CD14-positive monocyte (primary cell): ENCODE measurements around the gene GGT5. TPM values are rescaled to one million over a fixed set of nuclear protein-coding genes. Genes with fewer than 3 reads are reported as not detected.

Experiments
- DNase-seq, 3 donors: peaks; one replicate each; pipeline ENCODE4 v3.0.0-alpha.2; 2011 to 2022
- H2AFZ ChIP-seq: 2 replicates; pipeline ENCODE4 v1.6.0; 2012; ENCODE audit warnings: mild to moderate bottlenecking, low read depth, low read length, inconsistent platforms; ENCODE audit not compliant: insufficient read depth, poor library complexity, severe bottlenecking
- H3K27ac ChIP-seq, 2 donors: 1 replicate in 1 of 2; 2 replicates in 1 of 2; pipeline ENCODE4 v1.5.1; 2012 to 2013; ENCODE audit warnings: low read length in 2 of 2, control low read depth in 1 of 2, inconsistent platforms in 1 of 2, low read depth in 1 of 2, mild to moderate bottlenecking in 1 of 2
- H3K27me3 ChIP-seq, 2 donors: one replicate each; pipeline versions ENCODE4 v1.6.0 to v1.6.1; 2011 to 2013; ENCODE audit warnings: low read length in 2 of 2; ENCODE audit not compliant: control insufficient read depth in 2 of 2, insufficient read depth in 2 of 2
- H3K36me3 ChIP-seq, 2 donors: replicated peaks in 1 of 2; 1 replicate in 1 of 2; 2 replicates in 1 of 2; pipeline versions ENCODE4 v1.5.1 to v1.6.1; 2012 to 2013; ENCODE audit warnings: low read length in 2 of 2, control low read depth in 1 of 2, inconsistent platforms in 1 of 2, mild to moderate bottlenecking in 1 of 2; ENCODE audit not compliant: insufficient read depth in 2 of 2, control insufficient read depth in 1 of 2
- H3K4me1 ChIP-seq, 2 donors: 1 replicate in 1 of 2; 2 replicates in 1 of 2; pipeline versions ENCODE4 v1.5.1 to v1.6.1; 2012 to 2013; ENCODE audit warnings: low read length in 2 of 2, control low read depth in 1 of 2, inconsistent platforms in 1 of 2, mild to moderate bottlenecking in 1 of 2, moderate library complexity in 1 of 2; ENCODE audit not compliant: insufficient read depth in 2 of 2, control insufficient read depth in 1 of 2
- H3K4me2 ChIP-seq: replicated peaks from 2 replicates; pipeline ENCODE3; 2012; ENCODE audit warnings: low read length, moderate library complexity, mild to moderate bottlenecking; ENCODE audit not compliant: poor library complexity, severe bottlenecking; ENCODE audit errors: extremely low read depth
- H3K4me3 ChIP-seq, 3 experiments: fragments of 200-600 bp in 1 of 3; sonication (generic) in 1 of 3; replicated peaks in 1 of 3; 1 replicate in 2 of 3; 2 replicates in 1 of 3; pipeline ENCODE4 v1.5.1; 2011 to 2013; ENCODE audit warnings: low read length in 3 of 3, mild to moderate bottlenecking in 3 of 3, control low read depth in 2 of 3, low read depth in 2 of 3, inconsistent platforms in 1 of 3, moderate library complexity in 1 of 3
- H3K79me2 ChIP-seq: 2 replicates; pipeline ENCODE4 v1.6.0; 2012; ENCODE audit warnings: mild to moderate bottlenecking, control low read depth, inconsistent platforms, low read length, moderate library complexity; ENCODE audit not compliant: insufficient read depth
- H3K9ac ChIP-seq: 2 replicates; pipeline ENCODE4 v1.6.0; 2017; ENCODE audit warnings: low read length, mild to moderate bottlenecking; ENCODE audit not compliant: insufficient read depth, poor library complexity, severe bottlenecking
- H3K9me3 ChIP-seq, 2 donors: replicated peaks in 1 of 2; 1 replicate in 1 of 2; 2 replicates in 1 of 2; pipeline versions ENCODE4 v1.5.1 to v1.6.1; 2012 to 2013; ENCODE audit warnings: low read length in 2 of 2, control low read depth in 1 of 2; ENCODE audit not compliant: control insufficient read depth in 1 of 2, insufficient read depth in 1 of 2
- H4K20me1 ChIP-seq: 2 replicates; pipeline ENCODE4 v1.6.0; 2012; ENCODE audit warnings: mild to moderate bottlenecking, low read length, control low read depth, moderate library complexity; ENCODE audit not compliant: insufficient read depth
- H3K27ac Mint-ChIP-seq, 7 donors: one replicate each; pipeline ENCODE4 v1.8.0; 2020; ENCODE audit warnings: mild to moderate bottlenecking in 7 of 7, mixed read lengths in 7 of 7, moderate library complexity in 6 of 7, inconsistent platforms in 2 of 7
- H3K27me3 Mint-ChIP-seq, 3 donors: one replicate each; pipeline ENCODE4 v1.8.0; 2021 to 2022; ENCODE audit warnings: low read depth in 3 of 3, mild to moderate bottlenecking in 3 of 3, mixed read lengths in 3 of 3, moderate library complexity in 3 of 3, inconsistent platforms in 1 of 3
- H3K36me3 Mint-ChIP-seq, 2 donors: one replicate each; pipeline ENCODE4 v1.8.0; 2020; ENCODE audit warnings: mixed read lengths in 2 of 2, inconsistent platforms in 1 of 2, mild to moderate bottlenecking in 1 of 2
- H3K4me1 Mint-ChIP-seq: one replicate; pipeline ENCODE4 v1.8.0; 2020; ENCODE audit warnings: mild to moderate bottlenecking, mixed read lengths
- H3K4me3 Mint-ChIP-seq, 2 donors: one replicate each; pipeline ENCODE4 v1.8.0; 2020; ENCODE audit warnings: mild to moderate bottlenecking in 2 of 2, mixed read lengths in 2 of 2, moderate library complexity in 1 of 2
- H3K9me3 Mint-ChIP-seq, 7 donors: one replicate each; pipeline ENCODE4 v1.8.0; 2020 to 2022; ENCODE audit warnings: mixed read lengths in 7 of 7, mild to moderate bottlenecking in 6 of 7, moderate library complexity in 6 of 7, inconsistent platforms in 2 of 7
- CTCF ChIP-seq: fragments of 200-600 bp; IDR thresholded peaks from one replicate; pipeline ENCODE4 v1.8.0; 2022; ENCODE audit warnings: antibody characterized with exemption, mild to moderate bottlenecking
- WGBS: methylation state at CpG from one replicate; pipeline ENCODE4 v1.1.5; 2013; ENCODE audit warnings: missing lambda C conversion rate; ENCODE audit not compliant: insufficient coverage; 5-methylcytosine and 5-hydroxymethylcytosine counted together
- intact Hi-C, 2 donors: fragments of 100-400 bp; cut with micrococcal nuclease; formaldehyde crosslinking; loops; one replicate each; pipeline versions ENCODE4 v1.15.0 to v1.15.1; 2023
- polyA plus RNA-seq, 3 donors: library from polyadenylated mRNA; depleted of rRNA in 1 of 3; unstranded in 2 of 3; stranded (reverse) in 1 of 3; fragments of 300-500 nt in 2 of 3; fragments of >200 nt in 1 of 3; fragmentation: Illumina TruSeq in 2 of 3; gene quantifications; 1 replicate in 2 of 3; 2 replicates in 1 of 3; pipeline ENCODE4 v1.2.3, GENCODE V29; 2012 to 2021

The GGT5 gene
- polyA plus RNA-seq, 3 donors: 0.26 to 0.41 TPM; not detected in 1

- peaks cover 0 to 6% (median 4%) of the 10 kb centered on the region in 3 donors for H3K27me3 Mint-ChIP-seq
- H3K4me3 Mint-ChIP-seq: no peak overlapping the region
- Histone ChIP-seq H3K36me3 (no peaks in the 10 kb centered on the region), H3K27me3 (no peaks in the 10 kb centered on the region), H3K27ac (no peak overlapping the region), H3K9ac (no peak overlapping the region), H3K4me2 (no peak overlapping the region), H3K4me1 (peaks cover 43% of the 10 kb centered on the region in 2 donors), H3K4me3 (no peak overlapping the region), H3K9me3 (no peaks in the 10 kb centered on the region), H4K20me1 (no peaks in the 10 kb centered on the region), H3K79me2 (no peaks in the 10 kb centered on the region), H2AFZ (no peak overlapping the region)
- 96% methylated on average over 14 of the region's 26 CpGs for WGBS
- peak overlapping the region in 1 of 7 donors; percentile 11 for H3K27ac Mint-ChIP-seq
- H3K36me3 Mint-ChIP-seq: no peaks in the 10 kb centered on the region
- TF ChIP-seq CTCF: no peak
- peaks cover 0 to 3% (median 0%) of the 10 kb centered on the region in 7 donors for H3K9me3 Mint-ChIP-seq
- intact Hi-C loops: no loop called here
- DNase-seq: no peak
- H3K4me1 Mint-ChIP-seq: peaks cover 43% of the 10 kb centered on the region
Observed at GRCh38 chr22:24201681-24202614, 42.9 kb downstream of the GGT5 start.

- Mint-ChIP-seq H3K27ac (no peak overlapping the region), H3K27me3 (peaks cover 0 to 5% (median 2%) of the 10 kb centered on the region in 3 donors), H3K4me1 (peaks cover 40% of the 10 kb centered on the region), H3K36me3 (no peaks in the 10 kb centered on the region), H3K4me3 (no peak overlapping the region), H3K9me3 (peaks cover 0 to 3% (median 0%) of the 10 kb centered on the region in 7 donors)
- no peak overlapping the region for H2AFZ ChIP-seq
- TF ChIP-seq CTCF: no peak
- peaks cover 33% of the 10 kb centered on the region in 2 donors for H3K4me1 ChIP-seq
- no peaks in the 10 kb centered on the region for H3K79me2 ChIP-seq
- H4K20me1 ChIP-seq: no peaks in the 10 kb centered on the region
- no peak for DNase-seq
- 17% methylated on average over 1 of the region's 7 CpGs for WGBS
- no peaks in the 10 kb centered on the region for H3K9me3 ChIP-seq
- intact Hi-C loops: no loop called here
- no peaks in the 10 kb centered on the region for H3K36me3 ChIP-seq
- no peak overlapping the region for H3K4me3 ChIP-seq
- no peak overlapping the region for H3K4me2 ChIP-seq
- no peak overlapping the region for H3K27ac ChIP-seq
- no peaks in the 10 kb centered on the region for H3K27me3 ChIP-seq
- no peak overlapping the region for H3K9ac ChIP-seq
Observed at GRCh38 chr22:24200619-24201212, 44.2 kb downstream of the GGT5 start.
